GM19452 (cell line): ENCODE data around the gene ZBTB16.
A peak's percentile ranks its signal among the peaks of the same experiment; 100 is the strongest.

Experiments
- ATAC-seq: cut with Tn5 transposase; IDR thresholded peaks from one replicate; pipeline ENCODE4 v1.9.1; 2021; ENCODE audit not compliant: unreplicated experiment

The ZBTB16 gene

GRCh38 chr11:114148013-114148382, 88.5 kb downstream of the ZBTB16 start:
- ATAC-seq: no peak

- no peak for ATAC-seq
Observed at GRCh38 chr11:114149689-114150407, 90.3 kb downstream of the ZBTB16 start.

- no peak for ATAC-seq
Observed at GRCh38 chr11:114150671-114151070, 91.2 kb downstream of the ZBTB16 start.

- ATAC-seq: no peak
Observed at GRCh38 chr11:114151631-114152030, 92.1 kb downstream of the ZBTB16 start.

- no peak for ATAC-seq
Observed at GRCh38 chr11:114152162-114152561, 92.7 kb downstream of the ZBTB16 start.

- ATAC-seq: no peak
Observed at GRCh38 chr11:114152785-114153184, 93.3 kb downstream of the ZBTB16 start.

GRCh38 chr11:114153224-114153623, 93.7 kb downstream of the ZBTB16 start:
- ATAC-seq: no peak

GRCh38 chr11:114154271-114155047, 94.9 kb downstream of the ZBTB16 start:
- no peak for ATAC-seq

- ATAC-seq: no peak
Observed at GRCh38 chr11:114155116-114155515, 95.6 kb downstream of the ZBTB16 start.

GRCh38 chr11:114156131-114156581, 96.6 kb downstream of the ZBTB16 start:
- no peak for ATAC-seq

GRCh38 chr11:114156782-114157181, 97.3 kb downstream of the ZBTB16 start:
- ATAC-seq: no peak

GRCh38 chr11:114157476-114158050, 98.1 kb downstream of the ZBTB16 start:
- no peak for ATAC-seq

GRCh38 chr11:114158421-114158820, 98.9 kb downstream of the ZBTB16 start:
- ATAC-seq: no peak

- no peak for ATAC-seq
Observed at GRCh38 chr11:114158886-114159285, 99.4 kb downstream of the ZBTB16 start.

- ATAC-seq: no peak
Observed at GRCh38 chr11:114159320-114159719, 99.8 kb downstream of the ZBTB16 start.

GRCh38 chr11:114159802-114160632, 100.5 kb downstream of the ZBTB16 start:
- peak; percentile 80 for ATAC-seq

- ATAC-seq: no peak
Observed at GRCh38 chr11:114160894-114161293, 101.4 kb downstream of the ZBTB16 start.

- no peak for ATAC-seq
Observed at GRCh38 chr11:114161486-114162250, 102.2 kb downstream of the ZBTB16 start.

- ATAC-seq: no peak
Observed at GRCh38 chr11:114162719-114163123, 103.2 kb downstream of the ZBTB16 start.

GRCh38 chr11:114163229-114163631, 103.7 kb downstream of the ZBTB16 start:
- ATAC-seq: no peak
